ENCODE data around the gene TMEM238L.

GRCh38 chr17:10751563-10751962 is 52.3 kb downstream of the TMEM238L start:
- no peak for TF ChIP-seq GATA2 (IDR thresholded peaks at IDR 0.05; ENCODE audit: low read depth, low read length)
- no peak for TF ChIP-seq GATA3 (IDR thresholded peaks at IDR 0.05; ENCODE audit: low read depth, low read length)
